Islet precursor cell (in vitro differentiated cells): ENCODE measurements around the gene CRKL.

Experiments used
- DNase-seq: peaks from one replicate; pipeline ENCODE4 v3.0.0-alpha.2; 2018

CRKL gene

GRCh38 chr22:20998411-20999336 is 81.5 kb downstream of the CRKL start:
- DNase-seq: no peak

GRCh38 chr22:20999350-21000206 is 82.4 kb downstream of the CRKL start:
- DNase-seq: no peak

GRCh38 chr22:21000207-21000986 is 83.2 kb downstream of the CRKL start:
- no peak for DNase-seq

- DNase-seq: no peak
Observed at GRCh38 chr22:21000987-21001600, 83.9 kb downstream of the CRKL start.

GRCh38 chr22:21001601-21002325 is 84.6 kb downstream of the CRKL start, which contains the start of gene THAP7:
Gene THAP7 (minus strand): TSS chr22:21002118. CDS start chr22:21001911, 207 bp downstream.
- peak; percentile 97 for DNase-seq
